SJSA1 (cell line): ENCODE results near the gene BIK. TPM values are rescaled to one million over a fixed set of nuclear protein-coding genes. Genes with fewer than 3 reads are reported as not detected.

Source experiments
- DNase-seq, 2 experiments: peaks; one replicate each; pipeline ENCODE4 v3.0.0-alpha.2; 2015 to 2020; ENCODE audit warnings: low spot score in 2 of 2, low read depth in 1 of 2
- H3K27ac ChIP-seq: fragments of 250-450 bp; sonication (Bioruptor Pico); 2 replicates; pipeline ENCODE4 v1.5.1; 2020; ENCODE audit warnings: mild to moderate bottlenecking, moderate library complexity
- H3K27me3 ChIP-seq: fragments of 250-450 bp; sonication (Bioruptor Pico); replicated peaks from 2 replicates; pipeline ENCODE4 v1.5.1; 2020; ENCODE audit warnings: mild to moderate bottlenecking, moderate library complexity
- H3K36me3 ChIP-seq: fragments of 250-450 bp; sonication (Bioruptor Pico); 2 replicates; pipeline ENCODE4 v1.5.1; 2020; ENCODE audit warnings: mild to moderate bottlenecking
- H3K4me1 ChIP-seq: fragments of 250-450 bp; sonication (Bioruptor Pico); replicated peaks from 2 replicates; pipeline ENCODE4 v1.6.1; 2021; ENCODE audit warnings: mild to moderate bottlenecking
- H3K4me3 ChIP-seq: fragments of 250-450 bp; sonication (Bioruptor Pico); 2 replicates; pipeline ENCODE4 v1.5.1; 2020; ENCODE audit warnings: mild to moderate bottlenecking
- H3K9me3 ChIP-seq: fragments of 250-450 bp; sonication (Bioruptor Pico); replicated peaks from 2 replicates; pipeline ENCODE4 v1.5.1; 2020; ENCODE audit warnings: mild to moderate bottlenecking
- total RNA-seq: library from RNA; depleted of rRNA; stranded (reverse); fragments of >200 nt; shearing (Covaris generic); gene quantifications from 2 replicates; pipeline ENCODE4 v1.2.3, GENCODE V29; 2014

The BIK gene
- total RNA-seq, 1 experiment from 2014 or later: 2.2 TPM

- Histone ChIP-seq H3K4me1 (no peaks in the 10 kb centered on the region), H3K27ac (no peak overlapping the region), H3K4me3 (no peak overlapping the region), H3K27me3 (no peaks in the 10 kb centered on the region), H3K36me3 (peaks cover 44% of the 10 kb centered on the region), H3K9me3 (no peaks in the 10 kb centered on the region)
- DNase-seq: no peak
Observed at GRCh38 chr22:43166132-43166930, 55.8 kb downstream of the BIK start.

GRCh38 chr22:43167001-43167589 lies 56.5 kb downstream of the BIK start:
- H3K9me3 ChIP-seq: no peaks in the 10 kb centered on the region
- H3K4me3 ChIP-seq: no peak overlapping the region
- H3K4me1 ChIP-seq: no peaks in the 10 kb centered on the region
- no peak for DNase-seq
- H3K27ac ChIP-seq: no peak overlapping the region
- peaks cover 51% of the 10 kb centered on the region for H3K36me3 ChIP-seq
- H3K27me3 ChIP-seq: no peaks in the 10 kb centered on the region

- H3K27ac ChIP-seq: no peak overlapping the region
- no peak for DNase-seq
Observed at GRCh38 chr22:43168471-43169309, 58.1 kb downstream of the BIK start.

GRCh38 chr22:43169310-43170130 lies 59.0 kb downstream of the BIK start:
- no peak for DNase-seq
- Histone ChIP-seq H3K27ac (no peak overlapping the region), H3K36me3 (peaks cover 66% of the 10 kb centered on the region), H3K9me3 (no peaks in the 10 kb centered on the region), H3K27me3 (no peaks in the 10 kb centered on the region), H3K4me1 (no peaks in the 10 kb centered on the region), H3K4me3 (no peak overlapping the region)

More at GRCh38 chr22:43168471-43169309, 58.1 kb downstream of the BIK start:
- H3K4me3 ChIP-seq: no peak overlapping the region
- H3K27me3 ChIP-seq: no peaks in the 10 kb centered on the region
- H3K36me3 ChIP-seq: peaks cover 57% of the 10 kb centered on the region
- H3K4me1 ChIP-seq: no peaks in the 10 kb centered on the region
- H3K9me3 ChIP-seq: no peaks in the 10 kb centered on the region

GRCh38 chr22:43170131-43170480 lies 59.6 kb downstream of the BIK start:
- Histone ChIP-seq H3K4me1 (no peaks in the 10 kb centered on the region), H3K9me3 (no peaks in the 10 kb centered on the region), H3K4me3 (no peak overlapping the region), H3K27ac (no peak overlapping the region), H3K36me3 (peaks cover 71% of the 10 kb centered on the region), H3K27me3 (no peaks in the 10 kb centered on the region)
- no peak for DNase-seq

GRCh38 chr22:43171019-43171491 lies 60.5 kb downstream of the BIK start:
- Histone ChIP-seq H3K27me3 (no peaks in the 10 kb centered on the region), H3K27ac (no peak overlapping the region), H3K4me3 (no peak overlapping the region), H3K36me3 (peaks cover 75% of the 10 kb centered on the region), H3K9me3 (no peaks in the 10 kb centered on the region), H3K4me1 (no peaks in the 10 kb centered on the region)
- no peak for DNase-seq

- no peaks in the 10 kb centered on the region for H3K4me1 ChIP-seq
- no peaks in the 10 kb centered on the region for H3K27me3 ChIP-seq
- no peak for DNase-seq
- no peak overlapping the region for H3K27ac ChIP-seq
- H3K4me3 ChIP-seq: no peak overlapping the region
- no peaks in the 10 kb centered on the region for H3K9me3 ChIP-seq
- peaks cover 75% of the 10 kb centered on the region for H3K36me3 ChIP-seq
Observed at GRCh38 chr22:43171607-43172006, 61.1 kb downstream of the BIK start.

GRCh38 chr22:43172191-43172590 lies 61.6 kb downstream of the BIK start:
- Histone ChIP-seq H3K36me3 (peaks cover 76% of the 10 kb centered on the region), H3K27me3 (no peaks in the 10 kb centered on the region), H3K9me3 (no peaks in the 10 kb centered on the region), H3K27ac (no peak overlapping the region), H3K4me1 (no peaks in the 10 kb centered on the region), H3K4me3 (no peak overlapping the region)
- no peak for DNase-seq

- no peaks in the 10 kb centered on the region for H3K4me1 ChIP-seq
Observed at GRCh38 chr22:43173566-43173965, 63.0 kb downstream of the BIK start.

GRCh38 chr22:43173976-43174720 lies 63.6 kb downstream of the BIK start:
- no peak overlapping the region for H3K4me3 ChIP-seq
- no peaks in the 10 kb centered on the region for H3K4me1 ChIP-seq
- no peak for DNase-seq
- peaks cover 74% of the 10 kb centered on the region for H3K36me3 ChIP-seq
- no peaks in the 10 kb centered on the region for H3K9me3 ChIP-seq
- no peaks in the 10 kb centered on the region for H3K27me3 ChIP-seq
- H3K27ac ChIP-seq: no peak overlapping the region

More at GRCh38 chr22:43173566-43173965, 63.0 kb downstream of the BIK start:
- Histone ChIP-seq H3K4me3 (no peak overlapping the region), H3K9me3 (no peaks in the 10 kb centered on the region), H3K27ac (no peak overlapping the region), H3K36me3 (peaks cover 74% of the 10 kb centered on the region), H3K27me3 (no peaks in the 10 kb centered on the region)
- DNase-seq: no peak

GRCh38 chr22:43174941-43175531 lies 64.5 kb downstream of the BIK start:
- no peak overlapping the region for H3K4me3 ChIP-seq
- no peaks in the 10 kb centered on the region for H3K27me3 ChIP-seq
- H3K4me1 ChIP-seq: no peaks in the 10 kb centered on the region
- no peaks in the 10 kb centered on the region for H3K9me3 ChIP-seq
- peaks cover 77% of the 10 kb centered on the region for H3K36me3 ChIP-seq
- no peak overlapping the region for H3K27ac ChIP-seq
- no peak for DNase-seq

- Histone ChIP-seq H3K27me3 (no peaks in the 10 kb centered on the region), H3K4me1 (no peaks in the 10 kb centered on the region), H3K9me3 (no peaks in the 10 kb centered on the region), H3K36me3 (peaks cover 79% of the 10 kb centered on the region), H3K27ac (no peak overlapping the region), H3K4me3 (no peak overlapping the region)
- no peak for DNase-seq
Observed at GRCh38 chr22:43176090-43176489, 65.5 kb downstream of the BIK start.
